Hematopoietic multipotent progenitor cell (in vitro differentiated cells): Measurements from ENCODE around the gene PAPPA. TPM values are rescaled to one million over a fixed set of nuclear protein-coding genes. Genes with fewer than 3 reads are reported as not detected.

Experiments used
- DNase-seq, 3 donors: peaks; one replicate each; pipeline ENCODE4 v3.0.0-alpha.2; 2011 to 2015; ENCODE audit warnings: low read depth in 2 of 3, low spot score in 2 of 3
- total RNA-seq: library from RNA; depleted of rRNA; stranded (reverse); fragments of >200 nt; gene quantifications from one replicate; pipeline ENCODE4 v1.2.3, GENCODE V29; 2012

The PAPPA gene
- total RNA-seq, 1 donor = under 0.01 TPM

- no peak for DNase-seq
These were observed 28.4 kb downstream of the PAPPA start for GRCh38 chr9:116181853-116182610.

DNA sequence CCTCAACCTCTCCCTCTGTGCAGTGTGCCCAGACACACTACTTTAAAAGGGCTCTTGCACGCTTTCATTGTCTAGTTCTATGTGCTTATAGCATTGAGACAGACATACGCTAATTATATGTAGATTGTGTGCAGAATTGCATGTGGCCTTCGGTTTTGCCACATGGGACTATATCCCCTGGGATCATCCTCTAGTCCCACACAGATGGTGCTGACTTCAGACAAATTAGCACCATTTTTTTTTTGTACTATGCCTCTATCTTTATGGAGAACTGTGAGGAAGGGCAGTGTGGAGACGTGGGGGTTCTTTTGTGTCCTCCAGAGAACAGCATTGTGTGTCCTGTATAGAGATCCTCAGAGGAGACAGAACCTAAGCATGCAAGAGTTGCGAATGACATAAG lies 29.3 kb downstream of the PAPPA start:
- no peak for DNase-seq

- no peak for DNase-seq
These were observed 34.1 kb downstream of the PAPPA start for GRCh38 chr9:116187570-116188170.

- no peak for DNase-seq
These were observed 36.1 kb downstream of the PAPPA start for GRCh38 chr9:116189683-116190082.

DNA sequence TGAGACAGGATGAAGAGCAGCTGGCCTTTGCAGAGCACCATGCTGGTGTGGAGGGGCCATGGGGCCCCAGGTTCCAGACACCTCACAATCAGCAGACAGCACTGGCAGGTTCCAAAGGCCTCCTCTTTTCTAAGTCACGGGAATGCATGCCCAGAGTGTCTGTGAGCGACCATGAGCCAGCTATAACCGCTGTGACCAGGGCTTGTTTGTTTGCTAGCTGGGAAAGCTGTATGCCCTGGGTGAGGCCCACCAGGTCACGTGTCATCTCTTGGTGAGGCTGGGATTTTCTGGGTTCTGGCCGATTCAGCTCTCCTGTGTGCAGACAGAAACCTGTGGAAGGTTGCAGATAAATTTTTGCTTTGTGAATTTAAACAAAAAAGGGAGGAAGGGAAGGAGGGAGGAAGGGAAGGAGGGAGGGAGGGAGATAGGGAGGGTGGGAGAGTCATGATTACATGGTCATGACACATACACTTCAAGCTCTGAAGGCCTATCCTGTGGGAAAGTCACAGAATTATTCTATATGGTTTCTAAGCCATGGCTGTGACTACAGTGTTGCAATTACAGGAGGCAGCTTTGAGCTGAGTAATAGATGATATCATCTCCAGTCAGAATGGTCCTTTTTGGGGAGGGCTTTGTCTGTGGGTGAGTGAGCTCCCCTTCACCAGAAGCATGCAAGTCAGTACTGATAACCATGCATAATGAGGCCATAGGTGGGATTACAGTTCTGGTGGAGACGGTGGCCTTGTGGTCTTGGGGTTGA lies 37.2 kb downstream of the PAPPA start:
- DNase-seq = no peak

DNA sequence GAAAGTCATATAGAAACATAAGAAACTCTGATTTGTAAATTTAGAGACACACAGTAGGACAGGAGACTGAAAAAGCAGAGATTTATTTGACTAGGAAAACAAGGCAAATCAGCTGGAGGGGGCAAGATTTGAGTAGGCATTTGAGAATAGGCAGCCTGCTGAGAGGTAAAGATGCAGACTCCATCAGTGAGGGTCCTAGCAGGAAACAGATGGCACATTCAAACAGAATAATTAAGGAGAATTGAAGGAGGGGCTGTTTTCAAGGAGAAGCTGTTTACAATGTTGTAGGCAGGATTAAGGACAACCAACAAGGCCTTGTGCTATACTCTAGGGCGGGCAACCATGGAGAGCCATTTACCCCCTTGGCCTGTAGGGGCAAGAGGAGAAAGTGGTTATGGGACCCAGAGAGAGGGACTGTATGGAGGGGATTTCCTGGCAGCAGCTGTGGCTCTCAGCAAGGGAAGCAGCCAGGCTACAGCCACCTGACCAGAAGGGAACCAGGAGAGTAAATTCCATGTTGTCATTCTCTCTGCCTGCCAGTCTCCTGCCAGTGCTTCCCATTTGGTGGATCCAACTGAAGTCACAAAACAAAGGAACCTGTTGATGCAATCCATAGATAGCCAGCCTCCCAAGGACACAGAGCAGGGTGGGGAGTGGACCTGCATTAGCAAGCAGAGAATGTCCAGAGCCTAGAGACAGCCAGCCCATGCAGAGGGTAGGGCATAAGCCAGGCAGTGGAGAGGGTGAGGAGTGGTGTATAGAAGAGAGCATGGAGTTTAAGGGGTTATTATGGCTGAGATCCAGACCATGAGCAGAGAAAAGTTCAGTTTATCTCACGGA lies 38.2 kb downstream of the PAPPA start:
- no peak for DNase-seq

DNA sequence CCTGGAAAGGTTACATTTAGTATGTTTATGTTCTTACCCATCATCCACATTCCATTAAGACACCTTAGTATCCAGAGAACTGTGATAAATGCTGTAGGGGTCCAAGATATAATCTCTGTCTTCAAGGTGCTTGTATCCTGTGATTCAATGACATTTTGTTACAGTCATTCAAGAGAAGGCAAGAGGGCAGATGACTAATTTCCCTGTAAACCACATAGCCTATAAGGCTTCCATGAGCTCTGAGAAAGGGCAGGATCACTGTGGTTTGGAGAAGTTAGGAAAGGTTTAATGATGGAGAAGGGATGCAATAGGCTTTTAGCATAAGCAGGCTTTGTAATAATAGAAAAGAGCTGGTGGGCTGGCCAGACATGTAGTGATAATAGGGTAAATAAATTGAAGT lies 40.0 kb downstream of the PAPPA start:
- no peak for DNase-seq

DNA sequence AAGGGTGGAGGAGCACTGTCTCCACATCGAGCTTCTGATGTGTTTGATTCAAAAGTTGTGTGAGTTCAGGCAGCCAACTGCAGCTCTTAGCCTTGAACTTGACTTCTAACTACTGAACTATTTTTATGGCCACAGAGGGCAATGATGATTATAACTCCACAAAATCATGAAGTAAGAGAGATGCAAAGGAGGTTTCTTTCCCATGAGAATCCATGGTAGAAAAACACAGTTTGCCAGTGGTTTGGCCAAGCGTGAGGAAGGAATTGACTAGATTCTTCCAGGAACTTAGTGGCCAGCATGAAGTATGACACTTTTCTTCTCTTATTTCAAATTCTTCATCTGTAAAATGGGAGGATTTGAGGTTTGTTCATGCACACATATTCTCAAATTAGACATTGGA lies 43.2 kb downstream of the PAPPA start:
- no peak for DNase-seq

GRCh38 chr9:116198344-116198743 lies 44.8 kb downstream of the PAPPA start:
- DNase-seq = no peak

GRCh38 chr9:116202219-116202912 lies 48.8 kb downstream of the PAPPA start:
- DNase-seq = no peak

- DNase-seq = no peak
These were observed 50.8 kb downstream of the PAPPA start for GRCh38 chr9:116204252-116204882.

DNA sequence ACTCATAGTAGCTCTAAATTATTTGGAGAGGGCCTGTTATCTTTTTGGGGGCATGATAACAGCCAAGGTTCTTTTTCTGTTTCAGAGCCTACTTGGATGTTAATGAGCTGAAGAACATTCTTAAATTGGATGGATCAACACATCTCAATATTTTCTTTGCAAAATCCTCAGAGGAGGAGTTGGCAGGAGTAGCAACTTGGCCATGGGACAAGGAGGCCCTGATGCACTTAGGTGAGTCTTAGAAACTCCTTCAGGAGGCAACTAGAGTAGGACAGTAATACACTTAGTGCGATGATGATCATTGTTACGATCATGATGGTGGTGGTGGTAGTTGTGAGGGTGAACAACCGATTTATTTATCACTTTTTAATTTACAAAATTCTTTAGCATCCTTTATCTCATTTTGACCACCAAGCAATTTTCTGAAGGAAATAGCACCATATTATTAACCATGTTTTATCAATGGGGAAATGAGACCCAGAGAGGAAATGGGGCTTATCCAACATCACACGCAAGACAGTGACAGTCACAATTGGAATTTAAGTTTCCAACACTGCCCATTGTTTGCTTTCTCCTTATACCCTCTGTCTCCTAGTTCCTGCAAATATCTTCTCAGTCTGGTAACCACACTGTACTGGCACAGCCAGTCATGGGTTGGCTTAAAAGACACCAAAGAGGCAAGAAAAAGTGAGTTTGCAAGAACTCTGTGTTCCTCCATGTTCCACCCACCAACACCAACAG lies 54.0 kb downstream of the PAPPA start:
- no peak for DNase-seq

DNA sequence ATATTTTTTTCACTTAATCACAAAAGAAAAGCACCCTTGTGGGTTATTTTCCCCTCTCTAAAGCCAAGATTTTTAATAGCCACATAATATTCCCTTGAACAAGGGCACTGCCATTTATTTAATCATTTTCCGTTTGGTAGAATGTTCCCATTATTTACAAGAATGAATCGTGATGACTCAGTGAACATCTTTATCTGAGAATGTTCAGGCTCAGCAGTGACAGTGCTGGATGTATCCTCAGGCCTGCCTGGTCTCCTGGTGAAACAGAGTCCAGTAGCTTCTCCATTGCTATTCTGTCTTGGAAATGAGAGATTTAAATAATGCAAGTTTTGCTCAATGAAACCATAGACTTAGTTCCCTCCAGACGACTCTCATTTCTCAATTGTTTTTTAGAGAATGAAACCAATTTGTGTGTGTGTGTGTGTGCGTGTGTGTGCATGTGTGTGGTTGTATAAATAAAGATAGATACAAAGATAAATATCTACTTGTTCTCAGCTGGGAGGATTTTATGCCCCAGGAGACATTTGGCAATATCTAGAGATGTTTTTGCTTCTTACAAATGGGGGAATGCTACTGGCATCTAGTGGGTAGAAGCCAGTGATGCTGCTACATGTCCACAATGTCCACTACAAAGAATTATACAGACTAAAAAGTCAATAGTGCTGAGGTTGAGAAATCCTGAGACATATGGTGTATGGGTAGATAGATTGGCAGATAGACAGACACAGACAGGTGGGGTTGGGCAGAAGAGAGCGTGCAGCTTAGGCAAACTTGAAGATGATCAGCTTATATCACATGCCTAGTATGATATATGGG lies 55.0 kb downstream of the PAPPA start:
- DNase-seq = no peak

DNA sequence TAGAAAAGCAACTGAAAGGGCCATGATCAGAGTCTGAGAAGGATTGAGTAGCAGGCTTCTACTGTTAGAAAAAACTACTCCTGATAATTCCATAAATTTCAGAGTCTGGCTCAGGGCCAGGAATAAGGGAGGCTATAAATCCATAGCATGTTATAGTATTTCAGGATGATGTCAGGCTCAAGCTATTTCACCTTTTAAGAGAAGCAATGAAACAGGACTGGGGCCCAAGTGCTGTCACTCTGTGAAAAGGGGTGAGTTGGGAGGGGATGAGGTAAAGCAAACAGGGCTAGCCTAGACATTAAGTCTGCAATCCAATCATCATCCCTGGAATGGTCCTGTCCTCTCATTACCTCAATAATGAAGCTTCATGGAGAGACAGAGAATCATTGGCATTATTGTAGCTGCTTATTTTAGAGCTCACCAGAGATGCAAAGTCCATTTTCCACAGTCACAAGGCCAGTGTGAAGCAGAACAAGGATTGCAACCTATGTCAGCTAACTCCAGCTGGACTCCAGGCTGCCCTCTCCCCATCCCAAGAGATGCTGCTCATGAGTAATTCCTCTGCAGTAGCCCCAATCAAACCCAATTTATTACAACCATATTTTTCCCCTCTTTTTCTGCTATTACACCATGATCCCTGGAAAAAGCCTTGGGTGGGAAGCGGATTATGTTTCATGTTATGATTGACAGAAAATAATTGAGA lies 56.0 kb downstream of the PAPPA start:
- DNase-seq = no peak

GRCh38 chr9:116212986-116213692 lies 59.5 kb downstream of the PAPPA start:
- DNase-seq = no peak

- DNase-seq = no peak
These were observed 60.1 kb downstream of the PAPPA start for GRCh38 chr9:116213693-116214047.

DNA sequence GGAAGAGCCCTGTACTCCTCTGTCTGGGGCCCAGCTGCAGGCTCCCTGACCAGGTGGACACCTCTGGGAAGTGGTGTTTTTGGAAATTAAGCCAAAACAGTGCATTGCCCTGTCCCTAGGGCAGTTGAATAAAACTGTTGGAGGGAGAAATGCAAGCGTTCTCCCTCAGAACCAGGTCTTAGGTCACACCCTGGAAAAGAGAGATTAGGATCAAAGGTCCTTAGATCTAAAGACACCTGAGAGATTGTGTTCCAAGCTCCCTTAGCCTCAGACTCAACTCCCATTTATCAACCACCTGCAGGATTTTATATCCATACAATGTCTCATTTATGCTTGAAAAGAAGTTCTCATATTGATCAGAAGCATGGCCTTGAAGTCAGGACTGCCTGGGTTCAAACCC lies 64.8 kb downstream of the PAPPA start:
- DNase-seq = no peak
